Neural cell (in vitro differentiated cells): ENCODE data around the gene PTK7. TPM values are rescaled to one million over a fixed set of nuclear protein-coding genes. Genes with fewer than 3 reads are reported as not detected.

ENCODE experiments used
- H2AFZ ChIP-seq: fragments of 200-600, 300-800 bp; sonication (generic), shearing (Covaris generic); 2 replicates; pipeline ENCODE4 v1.6.0; 2014; ENCODE audit warnings: low read depth, mild to moderate bottlenecking, antibody characterized with exemption, low read length, moderate library complexity
- H3F3A ChIP-seq: fragments of 200-600 bp; shearing (Covaris generic); 2 replicates; pipeline ENCODE4 v1.6.1; 2016; ENCODE audit warnings: mild to moderate bottlenecking, moderate library complexity, mixed read lengths, antibody characterized with exemption, low read length; ENCODE audit not compliant: insufficient read depth, poor library complexity, severe bottlenecking
- H3K27ac ChIP-seq: fragments of 200-600, 300-800 bp; sonication (generic), shearing (Covaris generic); 2 replicates; pipeline ENCODE4 v1.5.1; 2014; ENCODE audit warnings: mild to moderate bottlenecking, low read length, moderate library complexity
- H3K27me3 ChIP-seq: fragments of 300-800, 200-600 bp; sonication (generic), shearing (Covaris generic); 2 replicates; pipeline ENCODE4 v1.6.0; 2014; ENCODE audit warnings: mild to moderate bottlenecking, low read depth, low read length, moderate library complexity; ENCODE audit not compliant: insufficient read depth
- H3K36me3 ChIP-seq: fragments of 300-800, 200-600 bp; sonication (generic), shearing (Covaris generic); 2 replicates; pipeline ENCODE4 v1.5.1; 2014; ENCODE audit warnings: mild to moderate bottlenecking, antibody characterized with exemption, low read length, moderate library complexity; ENCODE audit not compliant: insufficient read depth
- H3K4me2 ChIP-seq: fragments of 300-800, 200-600 bp; sonication (generic), shearing (Covaris generic); 2 replicates; pipeline ENCODE4 v1.6.0; 2014; ENCODE audit warnings: mild to moderate bottlenecking, low read length
- H3K4me3 ChIP-seq: fragments of 300-800, 200-600 bp; sonication (generic), shearing (Covaris generic); 2 replicates; pipeline ENCODE4 v1.5.1; 2014; ENCODE audit warnings: mild to moderate bottlenecking, low read length, moderate library complexity
- H3K79me2 ChIP-seq: fragments of 200-600 bp; shearing (Covaris generic); replicated peaks from 2 replicates; pipeline ENCODE4 v1.6.0; 2014; ENCODE audit warnings: mild to moderate bottlenecking, low read length, moderate library complexity; ENCODE audit not compliant: insufficient read depth
- H3K9ac ChIP-seq: fragments of 300-800, 200-600 bp; sonication (generic), shearing (Covaris generic); 2 replicates; pipeline ENCODE4 v1.6.1; 2016; ENCODE audit warnings: mild to moderate bottlenecking, low read length, mixed read lengths
- H3K9me2 ChIP-seq: fragments of 200-600 bp; shearing (Covaris generic); 2 replicates; pipeline ENCODE4 v1.6.1; 2016; ENCODE audit warnings: mild to moderate bottlenecking, low read length, mixed read lengths; ENCODE audit not compliant: insufficient read depth
- H3K9me3 ChIP-seq: fragments of 200-600, 300-800 bp; sonication (generic), shearing (Covaris generic); 2 replicates; pipeline ENCODE4 v1.6.1; 2016; ENCODE audit warnings: mild to moderate bottlenecking, mixed run types, low read length, moderate library complexity, mixed read lengths
- H4K20me1 ChIP-seq: fragments of 200-600 bp; shearing (Covaris generic); 2 replicates; pipeline ENCODE4 v1.6.1; 2016; ENCODE audit warnings: mild to moderate bottlenecking, mixed run types; ENCODE audit not compliant: insufficient read depth
- EP300 ChIP-seq: fragments of 450-650 bp; conservative IDR thresholded peaks from 2 replicates; pipeline ENCODE4 v1.6.1; 2014; ENCODE audit warnings: antibody characterized with exemption, mild to moderate bottlenecking, moderate library complexity; ENCODE audit not compliant: poor library complexity, severe bottlenecking
- EZH2 ChIP-seq: fragments of 200-600, 300-800 bp; shearing (Covaris generic), sonication (generic); IDR thresholded peaks from 2 replicates; pipeline ENCODE4 v1.6.1; 2014; ENCODE audit warnings: antibody characterized with exemption, low read length, borderline replicate concordance, mild to moderate bottlenecking; ENCODE audit not compliant: insufficient read depth, poor library complexity, severe bottlenecking
- MXI1 ChIP-seq: fragments of 450-650 bp; conservative IDR thresholded peaks from 2 replicates; pipeline ENCODE4 v1.6.1; 2014; ENCODE audit warnings: antibody characterized with exemption, mild to moderate bottlenecking; ENCODE audit not compliant: poor library complexity, severe bottlenecking
- POLR2AphosphoS5 ChIP-seq: IDR thresholded peaks from 2 replicates; pipeline ENCODE4 v1.6.1; 2012
- RAD21 ChIP-seq: fragments of 450-650 bp; conservative IDR thresholded peaks from 2 replicates; pipeline ENCODE4 v1.6.1; 2014; ENCODE audit warnings: antibody characterized with exemption, mild to moderate bottlenecking, moderate library complexity
- SMC3 ChIP-seq: fragments of 450-650 bp; conservative IDR thresholded peaks from 2 replicates; pipeline ENCODE4 v1.6.1; 2014; ENCODE audit warnings: antibody characterized with exemption, mild to moderate bottlenecking, moderate library complexity; ENCODE audit not compliant: poor library complexity
- TAF1 ChIP-seq: IDR thresholded peaks from 2 replicates; pipeline ENCODE4 v1.6.1; 2012; ENCODE audit warnings: low read depth
- polyA plus RNA-seq: library from polyadenylated mRNA; depleted of rRNA; stranded (reverse); fragments of >200 nt; gene quantifications from 2 replicates; pipeline ENCODE4 v1.2.3, GENCODE V29; 2014
- TF ChIP-seq, protein P1 (sequence below): fragments of 450-650 bp; IDR thresholded peaks from 2 replicates; pipeline ENCODE4 v1.5.1; 2014; ENCODE audit warnings: antibody characterized with exemption, mild to moderate bottlenecking, moderate library complexity; ENCODE audit not compliant: poor library complexity, severe bottlenecking
- TF ChIP-seq, protein P2 (sequence below): IDR thresholded peaks from 2 replicates; pipeline ENCODE4 v1.6.1; 2012; ENCODE audit warnings: borderline replicate concordance

Gene PTK7
- polyA plus RNA-seq, 1 donor from 2014 or later = 32.5 TPM

DNA sequence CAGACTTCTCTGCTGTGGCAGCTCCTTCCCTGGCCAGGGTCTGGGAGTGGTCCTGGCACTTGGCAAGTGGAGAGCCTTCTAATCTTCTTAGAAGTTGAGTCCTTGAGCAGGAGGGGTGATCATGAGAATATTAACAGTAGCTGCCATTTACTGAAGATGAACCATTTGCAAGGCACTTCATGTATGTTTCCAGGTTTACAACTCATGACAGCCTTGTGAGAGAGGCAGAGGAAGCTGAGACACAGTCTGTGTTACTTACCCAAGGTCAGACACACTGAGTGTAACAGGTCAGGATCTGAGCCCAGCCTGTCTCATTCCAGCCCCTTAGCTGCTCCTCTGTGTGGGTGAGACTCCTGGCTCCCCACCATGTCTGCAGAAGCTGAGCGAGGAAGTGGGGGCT is 49.4 kb downstream of the PTK7 start:
- Histone ChIP-seq H3F3A (no peaks in the 10 kb centered on the region), H3K36me3 (no peaks in the 10 kb centered on the region), H3K27me3 (no peaks in the 10 kb centered on the region), H4K20me1 (no peaks in the 10 kb centered on the region), H3K9ac (no peak overlapping the region), H3K4me2 (no peak overlapping the region), H3K4me3 (no peak overlapping the region), H2AFZ (no peak overlapping the region), H3K9me2 (no peaks in the 10 kb centered on the region), H3K27ac (no peak overlapping the region), H3K9me3 (no peaks in the 10 kb centered on the region), H3K79me2 (no peaks in the 10 kb centered on the region)
- TF ChIP-seq, protein P1, sequence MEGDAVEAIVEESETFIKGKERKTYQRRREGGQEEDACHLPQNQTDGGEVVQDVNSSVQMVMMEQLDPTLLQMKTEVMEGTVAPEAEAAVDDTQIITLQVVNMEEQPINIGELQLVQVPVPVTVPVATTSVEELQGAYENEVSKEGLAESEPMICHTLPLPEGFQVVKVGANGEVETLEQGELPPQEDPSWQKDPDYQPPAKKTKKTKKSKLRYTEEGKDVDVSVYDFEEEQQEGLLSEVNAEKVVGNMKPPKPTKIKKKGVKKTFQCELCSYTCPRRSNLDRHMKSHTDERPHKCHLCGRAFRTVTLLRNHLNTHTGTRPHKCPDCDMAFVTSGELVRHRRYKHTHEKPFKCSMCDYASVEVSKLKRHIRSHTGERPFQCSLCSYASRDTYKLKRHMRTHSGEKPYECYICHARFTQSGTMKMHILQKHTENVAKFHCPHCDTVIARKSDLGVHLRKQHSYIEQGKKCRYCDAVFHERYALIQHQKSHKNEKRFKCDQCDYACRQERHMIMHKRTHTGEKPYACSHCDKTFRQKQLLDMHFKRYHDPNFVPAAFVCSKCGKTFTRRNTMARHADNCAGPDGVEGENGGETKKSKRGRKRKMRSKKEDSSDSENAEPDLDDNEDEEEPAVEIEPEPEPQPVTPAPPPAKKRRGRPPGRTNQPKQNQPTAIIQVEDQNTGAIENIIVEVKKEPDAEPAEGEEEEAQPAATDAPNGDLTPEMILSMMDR = no peak
- no peak for TF ChIP-seq EP300
- no peak for TF ChIP-seq SMC3
- no peak for TF ChIP-seq TAF1
- no peak for TF ChIP-seq RAD21
- no peak for TF ChIP-seq MXI1
- no peak for TF ChIP-seq EZH2
- TF ChIP-seq, protein P2, sequence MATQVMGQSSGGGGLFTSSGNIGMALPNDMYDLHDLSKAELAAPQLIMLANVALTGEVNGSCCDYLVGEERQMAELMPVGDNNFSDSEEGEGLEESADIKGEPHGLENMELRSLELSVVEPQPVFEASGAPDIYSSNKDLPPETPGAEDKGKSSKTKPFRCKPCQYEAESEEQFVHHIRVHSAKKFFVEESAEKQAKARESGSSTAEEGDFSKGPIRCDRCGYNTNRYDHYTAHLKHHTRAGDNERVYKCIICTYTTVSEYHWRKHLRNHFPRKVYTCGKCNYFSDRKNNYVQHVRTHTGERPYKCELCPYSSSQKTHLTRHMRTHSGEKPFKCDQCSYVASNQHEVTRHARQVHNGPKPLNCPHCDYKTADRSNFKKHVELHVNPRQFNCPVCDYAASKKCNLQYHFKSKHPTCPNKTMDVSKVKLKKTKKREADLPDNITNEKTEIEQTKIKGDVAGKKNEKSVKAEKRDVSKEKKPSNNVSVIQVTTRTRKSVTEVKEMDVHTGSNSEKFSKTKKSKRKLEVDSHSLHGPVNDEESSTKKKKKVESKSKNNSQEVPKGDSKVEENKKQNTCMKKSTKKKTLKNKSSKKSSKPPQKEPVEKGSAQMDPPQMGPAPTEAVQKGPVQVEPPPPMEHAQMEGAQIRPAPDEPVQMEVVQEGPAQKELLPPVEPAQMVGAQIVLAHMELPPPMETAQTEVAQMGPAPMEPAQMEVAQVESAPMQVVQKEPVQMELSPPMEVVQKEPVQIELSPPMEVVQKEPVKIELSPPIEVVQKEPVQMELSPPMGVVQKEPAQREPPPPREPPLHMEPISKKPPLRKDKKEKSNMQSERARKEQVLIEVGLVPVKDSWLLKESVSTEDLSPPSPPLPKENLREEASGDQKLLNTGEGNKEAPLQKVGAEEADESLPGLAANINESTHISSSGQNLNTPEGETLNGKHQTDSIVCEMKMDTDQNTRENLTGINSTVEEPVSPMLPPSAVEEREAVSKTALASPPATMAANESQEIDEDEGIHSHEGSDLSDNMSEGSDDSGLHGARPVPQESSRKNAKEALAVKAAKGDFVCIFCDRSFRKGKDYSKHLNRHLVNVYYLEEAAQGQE = no peak
- no peak for TF ChIP-seq POLR2AphosphoS5

DNA sequence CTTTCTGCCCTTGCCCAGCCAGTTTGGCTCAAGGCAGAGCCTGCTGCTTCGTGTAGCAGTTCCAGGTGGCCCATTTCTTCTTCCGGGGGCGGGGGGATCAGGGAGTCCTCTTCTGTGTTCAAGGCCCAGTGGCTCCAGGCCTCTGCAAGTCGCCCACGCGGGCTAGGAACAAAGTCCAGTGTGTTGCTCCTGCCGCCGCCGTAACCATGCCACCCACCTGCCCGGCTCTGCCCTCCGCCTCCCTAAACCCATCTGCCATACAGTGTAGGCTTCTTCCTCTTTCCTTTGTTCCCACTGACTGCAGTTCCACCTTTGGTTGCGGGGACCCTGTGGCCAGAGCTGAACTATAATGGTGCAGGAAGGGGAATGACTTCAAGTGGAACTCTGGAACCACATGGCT is 51.1 kb downstream of the PTK7 start:
- Histone ChIP-seq H4K20me1 (no peaks in the 10 kb centered on the region), H3K4me3 (no peak overlapping the region), H3K27me3 (no peaks in the 10 kb centered on the region), H3K9me2 (no peaks in the 10 kb centered on the region), H3K27ac (no peak overlapping the region), H3K4me2 (no peak overlapping the region), H3K36me3 (no peaks in the 10 kb centered on the region), H3K9ac (no peak overlapping the region), H3K9me3 (no peaks in the 10 kb centered on the region), H3K79me2 (no peaks in the 10 kb centered on the region), H2AFZ (no peak overlapping the region), H3F3A (no peaks in the 10 kb centered on the region)
- TF ChIP-seq SMC3 = no peak
- TF ChIP-seq EZH2 = no peak
- TF ChIP-seq, protein P1 = no peak
- TF ChIP-seq MXI1 = no peak
- TF ChIP-seq RAD21 = no peak
- no peak for TF ChIP-seq EP300
- no peak for TF ChIP-seq TAF1
- TF ChIP-seq POLR2AphosphoS5 = no peak
- TF ChIP-seq, protein P2 = no peak
